HEK293 (cell line): ENCODE results near the gene DACT1.

Source experiments
- CTCF ChIA-PET: fragments of 350-600 bp; formaldehyde crosslinking; extraction: SDS; loops from one replicate; lab custom pipeline; 2021; ENCODE audit warnings: antibody characterized with exemption; lab: Yijun Ruan, JAX
- POLR2A ChIA-PET: fragments of 300-600 bp; formaldehyde crosslinking; extraction: SDS; loops from one replicate; lab custom pipeline; 2020; ENCODE audit warnings: antibody characterized with exemption, inconsistent platforms; lab: Yijun Ruan, JAX
- H3K27ac ChIP-seq: fragments of 200-500 bp; sonication (Bioruptor generic); 2 replicates; pipeline ENCODE4 v1.5.1; 2014; ENCODE audit warnings: low read depth, low read length, control low read depth, inconsistent platforms; ENCODE audit errors: extremely low read depth
- H3K36me3 ChIP-seq, 2 experiments: fragments of 200-500 bp in 1 of 2; sonication (Bioruptor generic) in 1 of 2; 1 replicate in 1 of 2; 2 replicates in 1 of 2; pipeline ENCODE4 v1.5.1; 2014 to 2017; ENCODE audit warnings: inconsistent platforms in 2 of 2, low read length in 2 of 2; ENCODE audit not compliant: control insufficient read depth in 2 of 2, insufficient read depth in 1 of 2
- H3K4me1 ChIP-seq: fragments of 200-500 bp; sonication (Bioruptor generic); 2 replicates; pipeline ENCODE4 v1.5.1; 2014; ENCODE audit warnings: mild to moderate bottlenecking, low read length, inconsistent platforms; ENCODE audit not compliant: control insufficient read depth, insufficient read depth
- H3K4me3 ChIP-seq: 2 replicates; pipeline ENCODE4 v1.5.1; 2011; ENCODE audit warnings: low read depth, mild to moderate bottlenecking, control low read depth, low read length, moderate library complexity
- H3K9me3 ChIP-seq: fragments of 200-500 bp; sonication (Bioruptor generic); 2 replicates; pipeline ENCODE4 v1.5.1; 2014; ENCODE audit warnings: low read depth, low read length, inconsistent platforms; ENCODE audit not compliant: control insufficient read depth, insufficient read depth
- BCL6B ChIP-seq: fragments of 450-650 bp; formaldehyde crosslinking; IDR thresholded peaks from 2 replicates; pipeline ENCODE4 v1.5.1; 2017; ENCODE audit warnings: missing biosample characterization, missing genetic modification characterization
- GLIS2 ChIP-seq: fragments of 450-650 bp; formaldehyde crosslinking; IDR thresholded peaks from 2 replicates; pipeline ENCODE4 v1.5.1; 2016; ENCODE audit warnings: missing biosample characterization, missing genetic modification characterization
- WT1 ChIP-seq: fragments of 450-650 bp; formaldehyde crosslinking; IDR thresholded peaks from 2 replicates; pipeline ENCODE4 v1.5.1; 2016; ENCODE audit warnings: missing biosample characterization, missing genetic modification characterization
- YY1 ChIP-seq: fragments of 450-650 bp; formaldehyde crosslinking; IDR thresholded peaks from 2 replicates; pipeline ENCODE4 v1.5.1; 2018; ENCODE audit warnings: missing biosample characterization, missing genetic modification characterization
- ZFHX2 ChIP-seq: fragments of 450-650 bp; formaldehyde crosslinking; conservative IDR thresholded peaks from 2 replicates; pipeline ENCODE4 v1.5.1; 2016; ENCODE audit warnings: missing biosample characterization, missing genetic modification characterization
- ZNF280C ChIP-seq: fragments of 450-650 bp; formaldehyde crosslinking; IDR thresholded peaks from 2 replicates; pipeline ENCODE4 v1.5.1; 2016; ENCODE audit warnings: missing biosample characterization, missing genetic modification characterization
- ZNF513 ChIP-seq: fragments of 450-650 bp; IDR thresholded peaks from 2 replicates; pipeline ENCODE4 v1.5.1; 2018; ENCODE audit warnings: missing biosample characterization, missing genetic modification characterization
- ZNF548 ChIP-seq: fragments of 450-650 bp; formaldehyde crosslinking; IDR thresholded peaks from 2 replicates; pipeline ENCODE4 v1.5.1; 2016; ENCODE audit warnings: missing biosample characterization, missing genetic modification characterization
- ZNF549 ChIP-seq: fragments of 450-650 bp; IDR thresholded peaks from 2 replicates; pipeline ENCODE4 v1.5.1; 2018; ENCODE audit warnings: missing biosample characterization, missing genetic modification characterization, mild to moderate bottlenecking, inconsistent platforms, moderate library complexity
- ZNF585B ChIP-seq: fragments of 450-650 bp; formaldehyde crosslinking; IDR thresholded peaks from 2 replicates; pipeline ENCODE4 v1.5.1; 2016; ENCODE audit warnings: missing biosample characterization, missing genetic modification characterization
- ZNF785 ChIP-seq: fragments of 450-650 bp; formaldehyde crosslinking; IDR thresholded peaks from 2 replicates; pipeline ENCODE4 v1.5.1; 2016; ENCODE audit warnings: missing biosample characterization, missing genetic modification characterization
- ZSCAN16 ChIP-seq: fragments of 450-650 bp; formaldehyde crosslinking; IDR thresholded peaks from 2 replicates; pipeline ENCODE4 v1.5.1; 2016; ENCODE audit warnings: missing biosample characterization, missing genetic modification characterization
- ZSCAN4 ChIP-seq: fragments of 450-650 bp; formaldehyde crosslinking; IDR thresholded peaks from 2 replicates; pipeline ENCODE4 v1.5.1; 2017; ENCODE audit warnings: missing biosample characterization, missing genetic modification characterization
- TF ChIP-seq, protein P1 (sequence below): sonication (generic); formaldehyde crosslinking; IDR thresholded peaks from 2 replicates; pipeline ENCODE4 v1.8.1; 2022; ENCODE audit warnings: mild to moderate bottlenecking, moderate library complexity, missing genetic modification reagents

Gene DACT1

DNA sequence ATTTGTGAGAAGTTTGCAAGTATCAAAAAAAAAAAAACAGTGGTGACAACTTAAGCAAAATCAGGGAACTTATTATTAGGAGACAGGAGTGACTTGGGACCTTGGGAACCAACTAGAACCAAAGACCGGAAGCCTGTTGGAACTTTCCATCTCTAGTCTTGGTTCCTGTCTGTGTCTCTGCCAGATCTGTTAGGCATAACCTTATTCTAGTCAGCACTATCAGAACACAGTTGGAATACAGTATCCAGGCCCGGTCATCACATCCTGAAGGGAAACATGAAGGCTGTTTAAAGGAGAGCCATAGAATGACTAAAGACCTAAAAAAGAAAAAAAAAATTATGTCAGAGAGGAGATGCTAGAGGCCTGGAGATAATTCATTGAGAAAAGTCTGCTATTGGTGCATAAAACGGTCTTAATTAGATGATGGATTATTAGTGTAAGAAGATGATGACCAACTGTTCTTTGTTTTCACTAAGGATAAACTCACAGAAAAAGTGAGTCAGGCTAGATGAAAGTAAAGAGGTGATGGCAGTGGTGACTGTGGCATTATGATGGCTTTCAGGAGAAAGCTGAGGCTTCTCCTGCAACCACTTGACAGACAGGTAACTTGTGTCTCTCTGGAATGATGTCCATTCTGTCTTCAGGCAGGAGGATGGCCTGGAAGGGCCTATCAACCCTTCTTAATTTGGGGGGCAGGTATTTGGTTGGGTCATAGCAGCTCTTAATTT, 28.2 kb downstream of the DACT1 start:
- Histone ChIP-seq H3K4me3 (no peak overlapping the region), H3K36me3 (no peaks in the 10 kb centered on the region), H3K27ac (no peak overlapping the region)
- ChIA-PET POLR2A (interaction anchor here (0.9 kb wide), 1 partner anchor 37 kb away, joined by 3 read pairs; no protein-coding TSS in a partner anchor), CTCF (interaction anchor here (1.3 kb wide), 1 partner anchor 165 kb away, joined by 3 read pairs; no protein-coding TSS in a partner anchor)
- TF ChIP-seq YY1 (tag by site-specific recombination) = no peak
- no peak for TF ChIP-seq ZNF548 (tag by site-specific recombination)
- TF ChIP-seq ZNF785 (tag by site-specific recombination) = no peak
- TF ChIP-seq, protein P1, sequence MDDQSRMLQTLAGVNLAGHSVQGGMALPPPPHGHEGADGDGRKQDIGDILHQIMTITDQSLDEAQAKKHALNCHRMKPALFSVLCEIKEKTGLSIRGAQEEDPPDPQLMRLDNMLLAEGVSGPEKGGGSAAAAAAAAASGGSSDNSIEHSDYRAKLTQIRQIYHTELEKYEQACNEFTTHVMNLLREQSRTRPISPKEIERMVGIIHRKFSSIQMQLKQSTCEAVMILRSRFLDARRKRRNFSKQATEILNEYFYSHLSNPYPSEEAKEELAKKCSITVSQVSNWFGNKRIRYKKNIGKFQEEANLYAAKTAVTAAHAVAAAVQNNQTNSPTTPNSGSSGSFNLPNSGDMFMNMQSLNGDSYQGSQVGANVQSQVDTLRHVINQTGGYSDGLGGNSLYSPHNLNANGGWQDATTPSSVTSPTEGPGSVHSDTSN (CRISPR knock-in tag) = no peak
- no peak for TF ChIP-seq ZSCAN4 (tag by site-specific recombination)
- TF ChIP-seq GLIS2 (tag by site-specific recombination) = no peak
- no peak for TF ChIP-seq ZSCAN16 (tag by site-specific recombination)
- TF ChIP-seq ZFHX2 (tag by site-specific recombination) = no peak
- TF ChIP-seq, all 188 proteins: peak for 0
- Histone ChIP-seq H3K4me1 (peaks cover 50% of the 10 kb centered on the region), H3K9me3 (no peaks in the 10 kb centered on the region)

DNA sequence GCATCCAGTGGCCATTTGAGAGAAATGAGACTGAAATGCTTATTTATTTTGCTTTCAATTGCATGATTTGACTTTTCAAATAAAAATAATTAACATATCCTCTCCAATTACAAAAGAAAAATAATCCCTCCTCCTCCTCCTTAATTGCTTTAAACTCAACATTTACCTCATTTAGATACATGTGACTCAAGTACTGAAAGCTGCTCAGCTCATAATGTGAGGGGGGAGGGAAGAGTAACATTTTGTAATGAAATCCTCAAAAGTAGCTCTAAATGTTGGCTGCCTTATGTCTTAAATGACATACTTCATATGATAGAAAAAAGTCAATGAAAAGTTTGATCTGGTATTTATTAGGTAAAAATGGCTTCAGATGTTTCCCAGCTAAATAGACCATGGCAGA, 29.0 kb downstream of the DACT1 start:
- Histone ChIP-seq H3K4me1 (peaks cover 50% of the 10 kb centered on the region), H3K4me3 (no peak overlapping the region), H3K36me3 (no peaks in the 10 kb centered on the region), H3K9me3 (no peaks in the 10 kb centered on the region), H3K27ac (no peak overlapping the region)
- POLR2A ChIA-PET = no interaction called here
- 0 out of 2 replicates have a peak, but pooled peaks have one; percentile 37 for TF ChIP-seq ZNF513 (tag by site-specific recombination)
- no peak for TF ChIP-seq ZNF280C (tag by site-specific recombination)
- peak; percentile 36; the same call in 1 of the 2 replicates for TF ChIP-seq ZNF585B
- TF ChIP-seq WT1 = peak; percentile 70
- 0 out of 2 replicates have a peak, but pooled peaks have one; percentile 17 for TF ChIP-seq ZNF549 (tag by site-specific recombination)
- peak; percentile 32; the same call in 1 of the 2 replicates for TF ChIP-seq BCL6B (tag by site-specific recombination)
- CTCF ChIA-PET = no interaction called here
